ENCODE data around the gene FAM228A.
"Not testable (repeated sequence)": the region's sequence is repeated elsewhere in the genome, so short reads cannot be mapped to it uniquely, and the experiment has no call there.

DNA sequence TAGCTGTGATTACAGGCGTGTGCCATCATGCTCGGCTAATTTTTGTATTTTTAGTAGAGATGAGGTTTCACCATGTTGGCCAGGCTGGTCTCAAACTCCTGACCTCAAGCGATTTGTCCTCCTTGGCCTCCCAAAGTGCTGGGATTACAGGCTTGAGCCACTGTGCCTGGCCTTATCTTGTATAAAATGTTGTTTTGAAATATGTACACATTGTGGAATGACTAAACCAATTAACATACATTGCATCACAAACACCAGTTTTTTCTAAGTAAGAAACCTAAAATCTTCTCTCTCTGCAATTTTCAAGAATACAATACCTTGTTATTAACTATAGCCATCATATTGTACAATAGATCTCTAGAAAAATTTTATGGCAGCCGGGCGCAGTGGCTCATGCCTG is 34.5 kb upstream of the FAM228A start:
- TF ChIP-seq, protein P1, sequence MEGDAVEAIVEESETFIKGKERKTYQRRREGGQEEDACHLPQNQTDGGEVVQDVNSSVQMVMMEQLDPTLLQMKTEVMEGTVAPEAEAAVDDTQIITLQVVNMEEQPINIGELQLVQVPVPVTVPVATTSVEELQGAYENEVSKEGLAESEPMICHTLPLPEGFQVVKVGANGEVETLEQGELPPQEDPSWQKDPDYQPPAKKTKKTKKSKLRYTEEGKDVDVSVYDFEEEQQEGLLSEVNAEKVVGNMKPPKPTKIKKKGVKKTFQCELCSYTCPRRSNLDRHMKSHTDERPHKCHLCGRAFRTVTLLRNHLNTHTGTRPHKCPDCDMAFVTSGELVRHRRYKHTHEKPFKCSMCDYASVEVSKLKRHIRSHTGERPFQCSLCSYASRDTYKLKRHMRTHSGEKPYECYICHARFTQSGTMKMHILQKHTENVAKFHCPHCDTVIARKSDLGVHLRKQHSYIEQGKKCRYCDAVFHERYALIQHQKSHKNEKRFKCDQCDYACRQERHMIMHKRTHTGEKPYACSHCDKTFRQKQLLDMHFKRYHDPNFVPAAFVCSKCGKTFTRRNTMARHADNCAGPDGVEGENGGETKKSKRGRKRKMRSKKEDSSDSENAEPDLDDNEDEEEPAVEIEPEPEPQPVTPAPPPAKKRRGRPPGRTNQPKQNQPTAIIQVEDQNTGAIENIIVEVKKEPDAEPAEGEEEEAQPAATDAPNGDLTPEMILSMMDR (conservative IDR thresholded peaks at IDR 0.05): not testable (repeated sequence)
- not testable (repeated sequence) for TF ChIP-seq EZH2 (IDR thresholded peaks at IDR 0.05; ENCODE audit: low read depth)

All from PC-9 (cell line).